ENCODE measurements around the gene MRPS22. TPM values are rescaled to one million over a fixed set of nuclear protein-coding genes. Genes with fewer than 3 reads are reported as not detected.

Gene MRPS22
- total RNA-seq, 1 experiment from 2014 or later = 95.1 TPM

- H3K36me3 ChIP-seq (ENCODE audit: control insufficient read depth in 1 of 2, insufficient read depth in 2 of 2, low read length in 2 of 2) = no peaks in the 10 kb centered on the region
- H3K9ac ChIP-seq (ENCODE audit: low read length) = peak overlapping the region; percentile 71
- H3K4me1 ChIP-seq (ENCODE audit: control insufficient read depth in 1 of 2, insufficient read depth in 2 of 2, low read length in 2 of 2) = peaks cover 82 to 96% of the 10 kb centered on the region in 2 experiments
- ATAC-seq = no peak
- H4K20me1 ChIP-seq (ENCODE audit: insufficient read depth) = no peaks in the 10 kb centered on the region
- no peak overlapping the region for H3K4me3 ChIP-seq (replicated peaks in 1 of 2; ENCODE audit: low read depth in 1 of 2, low read length in 2 of 2)
- CTCF ChIA-PET = interaction anchor here (1.4 kb wide), 1 partner anchor 195 kb away, joined by 4 read pairs; no protein-coding TSS in a partner anchor
- H3K79me2 ChIP-seq (ENCODE audit: insufficient read depth, low read length) = peaks cover 5% of the 10 kb centered on the region; the same call in 1 of the 2 replicates
- intact Hi-C loops (cut with micrococcal nuclease) = no loop called here
- TF ChIP-seq EZH2phosphoT487 (IDR thresholded peaks at IDR 0.05; ENCODE audit: borderline replicate concordance) (no peak), POLR2AphosphoS5 (IDR thresholded peaks at IDR 0.05; ENCODE audit: low read depth, low read length) (no peak), ZFX (IDR thresholded peaks at IDR 0.05) (no peak), CTCF (IDR thresholded peaks at IDR 0.05 in 2 of 3, conservative IDR thresholded peaks at IDR 0.05 in 1 of 3; ENCODE audit: borderline replicate concordance in 1 of 3, insufficient read depth in 1 of 3, low read depth in 2 of 3, low read length in 2 of 3) (no peak), TCF7L2 (IDR thresholded peaks at IDR 0.05; ENCODE audit: borderline replicate concordance, extremely low read depth, insufficient read depth, insufficient read length) (no peak), POLR2A (IDR thresholded peaks at IDR 0.05; ENCODE audit: borderline replicate concordance, extremely low read depth, insufficient read depth, insufficient read length) (no peak), EZH2 (IDR thresholded peaks at IDR 0.05) (no peak), ELF1 (IDR thresholded peaks at IDR 0.05; ENCODE audit: borderline replicate concordance, low read depth) (no peak), YY1 (IDR thresholded peaks at IDR 0.05; ENCODE audit: extremely low read depth, insufficient replicate concordance, low read depth, low read length) (no peak), RAD21 (IDR thresholded peaks at IDR 0.05; ENCODE audit: low read depth) (no peak), SP1 (IDR thresholded peaks at IDR 0.05; ENCODE audit: low read depth) (no peak), SRF (IDR thresholded peaks at IDR 0.05; ENCODE audit: low read depth) (no peak), SIN3A (IDR thresholded peaks at IDR 0.05; ENCODE audit: low read depth) (no peak), CBX3 (IDR thresholded peaks at IDR 0.05; ENCODE audit: low read depth) (no peak), ATF3 (IDR thresholded peaks at IDR 0.05) (no peak), FOSL1 (IDR thresholded peaks at IDR 0.05; ENCODE audit: low read depth) (no peak)
- TF ChIP-seq, protein P1, sequence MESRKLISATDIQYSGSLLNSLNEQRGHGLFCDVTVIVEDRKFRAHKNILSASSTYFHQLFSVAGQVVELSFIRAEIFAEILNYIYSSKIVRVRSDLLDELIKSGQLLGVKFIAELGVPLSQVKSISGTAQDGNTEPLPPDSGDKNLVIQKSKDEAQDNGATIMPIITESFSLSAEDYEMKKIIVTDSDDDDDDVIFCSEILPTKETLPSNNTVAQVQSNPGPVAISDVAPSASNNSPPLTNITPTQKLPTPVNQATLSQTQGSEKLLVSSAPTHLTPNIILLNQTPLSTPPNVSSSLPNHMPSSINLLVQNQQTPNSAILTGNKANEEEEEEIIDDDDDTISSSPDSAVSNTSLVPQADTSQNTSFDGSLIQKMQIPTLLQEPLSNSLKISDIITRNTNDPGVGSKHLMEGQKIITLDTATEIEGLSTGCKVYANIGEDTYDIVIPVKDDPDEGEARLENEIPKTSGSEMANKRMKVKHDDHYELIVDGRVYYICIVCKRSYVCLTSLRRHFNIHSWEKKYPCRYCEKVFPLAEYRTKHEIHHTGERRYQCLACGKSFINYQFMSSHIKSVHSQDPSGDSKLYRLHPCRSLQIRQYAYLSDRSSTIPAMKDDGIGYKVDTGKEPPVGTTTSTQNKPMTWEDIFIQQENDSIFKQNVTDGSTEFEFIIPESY (IDR thresholded peaks at IDR 0.05; ENCODE audit: extremely low read depth, insufficient replicate concordance, low read length) = no peak
- H3K4me2 ChIP-seq (ENCODE audit: low read length) = peak overlapping the region; percentile 67; the same call in 1 of the 2 replicates
- H3K27ac ChIP-seq (ENCODE audit: low read depth, low read length) = peak overlapping the region; percentile 99
- H3K9me2 ChIP-seq (ENCODE audit: insufficient read depth) = no peaks in the 10 kb centered on the region
- POLR2A ChIA-PET = interaction anchor here (5.0 to 15.9 kb wide), 2 partner anchors 6 to 12 kb away, joined by 34 to 198 read pairs; no protein-coding TSS in a partner anchor
- DNase-seq (ENCODE audit: low read depth, low spot score) = no peak
- H2AFZ ChIP-seq (ENCODE audit: low read depth, low read length, poor library complexity, severe bottlenecking) = no peak overlapping the region
- BruUV-seq (replicated peaks) = no TSS peak
- RAD21 ChIA-PET (ENCODE audit: low non-redundant PET in 1 of 2, low total read pairs in 2 of 2, uncharacterized antibody in 2 of 2, unreplicated experiment in 2 of 2) = no interaction called here
- no peaks in the 10 kb centered on the region for H3K9me3 ChIP-seq (ENCODE audit: control insufficient read depth in 1 of 2, insufficient read depth in 1 of 2, low read depth in 1 of 2, low read length in 2 of 2)
- H3K27me3 ChIP-seq (ENCODE audit: insufficient read depth, low read length) = no peaks in the 10 kb centered on the region
Observed at GRCh38 chr3:139307072-139307491, 36.7 kb upstream of the MRPS22 start.

All from HCT116 (cell line).